H1 (cell line): ENCODE measurements around the gene PROSER2.

Experiments
- ASH2L ChIP-seq: fragments of 200-600, 300-600 bp; sonication (generic); IDR thresholded peaks from one replicate; pipeline ENCODE4 v1.7.1; 2017; ENCODE audit warnings: low read length
- BRCA1 ChIP-seq: IDR thresholded peaks from 2 replicates; pipeline ENCODE4 v1.6.1; 2012; ENCODE audit warnings: low read depth, low read length, improper control_type of control experiment
- CHD2 ChIP-seq: IDR thresholded peaks from 2 replicates; pipeline ENCODE4 v1.6.1; 2012; ENCODE audit warnings: low read length, improper control_type of control experiment
- CREB1 ChIP-seq: IDR thresholded peaks from 2 replicates; pipeline ENCODE4 v1.6.1; 2012; ENCODE audit warnings: inconsistent platforms
- CTCF ChIP-seq, 3 experiments: IDR thresholded peaks; 1 replicate in 2 of 3; 2 replicates in 1 of 3; pipeline versions ENCODE4 v1.5.1 to v1.6.1; 2011; ENCODE audit warnings: low read length in 3 of 3, mild to moderate bottlenecking in 3 of 3, inconsistent platforms in 2 of 3, low read depth in 1 of 3, moderate library complexity in 1 of 3; ENCODE audit not compliant: insufficient read depth in 1 of 3; ENCODE audit errors: control extremely low read depth in 1 of 3
- JUND ChIP-seq: IDR thresholded peaks from 2 replicates; pipeline ENCODE4 v1.6.1; 2011; ENCODE audit warnings: mild to moderate bottlenecking, improper control_type of control experiment, low read length
- MAX ChIP-seq: IDR thresholded peaks from 2 replicates; pipeline ENCODE4 v1.6.1; 2012; ENCODE audit warnings: inconsistent platforms
- NANOG ChIP-seq: IDR thresholded peaks from 2 replicates; pipeline ENCODE4 v1.6.1; 2011; ENCODE audit warnings: low read length, low read depth, mild to moderate bottlenecking, inconsistent platforms; ENCODE audit not compliant: insufficient read depth, poor library complexity, severe bottlenecking
- POLR2AphosphoS5 ChIP-seq: IDR thresholded peaks from 2 replicates; pipeline ENCODE4 v1.6.1; 2011; ENCODE audit warnings: low read depth, low read length
- RAD21 ChIP-seq, 2 experiments: IDR thresholded peaks in 1 of 2; conservative IDR thresholded peaks in 1 of 2; 2 replicates each; pipeline ENCODE4 v1.6.1; 2011; ENCODE audit warnings: low read depth in 2 of 2, low read length in 2 of 2, improper control_type of control experiment in 1 of 2, inconsistent platforms in 1 of 2, mild to moderate bottlenecking in 1 of 2, moderate library complexity in 1 of 2
- RNF2 ChIP-seq: fragments of 200-900, 300-1000 bp; sonication (generic); IDR thresholded peaks from 2 replicates; pipeline ENCODE4 v1.7.1; 2016; ENCODE audit warnings: borderline replicate concordance, low read depth, mild to moderate bottlenecking, antibody characterized with exemption, low read length; ENCODE audit not compliant: poor library complexity, severe bottlenecking; ENCODE audit errors: missing control alignments
- SUZ12 ChIP-seq: fragments of 200-600 bp; sonication (generic); IDR thresholded peaks from 2 replicates; pipeline ENCODE4 v1.6.1; 2012; ENCODE audit warnings: mild to moderate bottlenecking, inconsistent platforms, low read length, moderate library complexity, mixed read lengths
- TF ChIP-seq, protein P1 (sequence below): IDR thresholded peaks from 2 replicates; pipeline ENCODE4 v1.6.1; 2011; ENCODE audit warnings: low read length, improper control_type of control experiment

DNA sequence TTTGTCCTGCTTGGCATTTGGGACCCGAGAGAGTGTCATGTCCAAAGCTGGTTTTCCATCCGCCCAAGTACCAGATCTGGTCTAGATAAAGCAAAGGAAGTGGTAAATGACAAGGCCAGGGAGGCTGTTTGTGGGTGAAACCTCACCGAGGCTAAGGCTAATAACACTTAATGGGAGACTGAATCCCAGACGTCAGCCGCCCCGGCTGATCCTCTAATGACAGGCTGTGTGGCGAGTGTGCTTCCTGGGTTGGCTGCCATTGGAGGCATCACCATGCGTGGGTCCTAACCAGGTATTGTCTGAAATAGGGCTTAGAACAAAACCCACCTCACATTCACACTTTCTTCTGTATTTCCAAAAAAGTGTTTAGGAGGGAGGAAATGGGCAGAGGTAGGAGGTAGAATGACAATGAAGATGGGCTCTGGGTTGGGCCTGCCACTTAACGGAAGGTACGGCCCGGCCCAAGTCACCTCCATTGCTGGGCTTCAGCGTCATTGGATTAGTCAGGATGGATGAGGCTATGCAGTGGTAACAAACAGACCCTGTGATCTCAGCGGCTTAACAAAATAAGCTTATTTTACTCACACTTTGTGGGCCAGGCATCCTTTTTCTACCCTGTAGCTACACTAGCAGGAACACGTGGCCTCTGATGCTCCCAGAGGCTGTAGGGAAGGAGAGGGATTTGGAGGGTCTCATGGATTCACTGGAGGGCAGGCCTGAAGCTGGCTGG lies 59.7 kb downstream of the PROSER2 start:
- no peak for TF ChIP-seq ASH2L
- TF ChIP-seq RNF2: no peak
- no peak for TF ChIP-seq JUND
- TF ChIP-seq, protein P1, sequence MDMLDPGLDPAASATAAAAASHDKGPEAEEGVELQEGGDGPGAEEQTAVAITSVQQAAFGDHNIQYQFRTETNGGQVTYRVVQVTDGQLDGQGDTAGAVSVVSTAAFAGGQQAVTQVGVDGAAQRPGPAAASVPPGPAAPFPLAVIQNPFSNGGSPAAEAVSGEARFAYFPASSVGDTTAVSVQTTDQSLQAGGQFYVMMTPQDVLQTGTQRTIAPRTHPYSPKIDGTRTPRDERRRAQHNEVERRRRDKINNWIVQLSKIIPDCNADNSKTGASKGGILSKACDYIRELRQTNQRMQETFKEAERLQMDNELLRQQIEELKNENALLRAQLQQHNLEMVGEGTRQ: no peak
- TF ChIP-seq NANOG: no peak
- TF ChIP-seq CREB1: no peak
- no peak for TF ChIP-seq CTCF (IDR thresholded peaks at IDR 0.05; ENCODE audit: control extremely low read depth in 1 of 3, insufficient read depth in 1 of 3, low read depth in 1 of 3, low read length in 3 of 3)
- no peak for TF ChIP-seq POLR2AphosphoS5
- TF ChIP-seq CHD2: no peak
- no peak for TF ChIP-seq BRCA1
- no peak for TF ChIP-seq SUZ12
- TF ChIP-seq RAD21 (IDR thresholded peaks at IDR 0.05 in 1 of 2, conservative IDR thresholded peaks at IDR 0.05 in 1 of 2; ENCODE audit: low read depth in 2 of 2, low read length in 2 of 2): no peak
- no peak for TF ChIP-seq MAX
